NCI-H2227 (cell line): ENCODE data around the gene SNCAIP.

Source experiments
- DNase-seq: peaks from one replicate; lab custom pipeline; 2025; ENCODE audit not compliant: unreplicated experiment; lab: John Stamatoyannopoulos, UW

Gene SNCAIP

GRCh38 chr5:122492675-122493074, 180.6 kb downstream of the SNCAIP start:
- DNase-seq = peak; percentile 3

DNA sequence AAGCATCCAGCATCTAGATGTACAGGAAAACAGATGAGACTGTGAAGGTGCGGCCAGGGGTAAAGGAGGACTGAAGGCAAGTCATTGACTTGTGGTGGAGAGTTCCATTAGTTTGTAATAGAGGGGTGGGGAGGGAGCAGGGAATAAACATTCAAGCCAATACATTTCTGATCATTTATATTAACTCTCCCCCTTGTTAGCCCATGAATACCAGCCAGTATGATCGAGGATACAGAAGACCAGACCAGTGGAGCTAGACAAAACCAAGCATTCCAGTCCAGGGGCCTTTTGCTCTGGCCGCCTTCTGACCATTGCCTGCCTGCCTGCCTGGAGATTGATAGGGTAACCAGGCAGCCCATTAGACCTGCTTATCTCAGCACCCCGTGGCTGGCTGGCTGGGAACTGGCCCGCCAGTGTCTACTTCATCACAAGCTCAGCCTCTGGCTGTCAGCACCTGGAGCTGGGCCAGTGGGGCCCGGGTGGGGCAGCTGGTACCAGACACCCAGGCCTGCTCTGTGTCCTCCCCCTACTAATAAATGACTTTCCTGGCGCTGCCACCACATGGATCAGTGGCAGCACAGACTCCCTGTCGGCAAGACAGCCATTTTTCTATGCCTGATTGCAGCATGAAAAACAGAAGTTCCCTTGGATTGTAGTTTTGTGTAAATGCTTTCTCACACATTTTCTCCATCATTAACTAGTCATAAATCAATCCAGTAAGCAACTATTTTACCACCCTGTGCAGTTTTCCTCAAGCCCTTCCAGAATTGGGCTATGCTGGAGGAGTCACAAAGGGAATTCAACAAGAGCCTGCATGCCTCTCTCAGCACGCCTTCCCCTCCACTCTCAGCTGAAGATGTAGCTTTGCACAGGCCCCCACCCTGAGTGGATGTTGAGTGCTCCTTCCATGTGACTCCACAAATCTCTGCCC, 181.3 kb downstream of the SNCAIP start:
- peak; percentile 42 for DNase-seq

DNA sequence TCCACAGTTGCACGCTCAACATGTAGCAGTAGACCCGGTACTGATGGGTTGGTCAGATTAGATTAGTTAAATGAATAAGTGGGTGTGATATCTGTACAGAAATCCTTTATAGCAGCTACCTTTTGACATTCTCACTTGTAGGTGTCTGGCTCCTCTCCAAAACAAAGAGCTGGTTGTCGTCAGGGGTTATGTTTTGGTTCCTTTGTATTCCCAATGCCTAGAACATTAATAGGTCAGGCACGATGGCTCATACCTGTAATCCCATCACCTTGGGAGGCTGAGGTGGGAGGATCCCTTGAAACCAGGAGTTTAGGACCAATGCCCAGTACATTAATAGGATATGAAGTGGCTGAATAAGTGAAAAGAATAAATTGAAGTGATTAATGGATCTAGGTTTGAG, 182.1 kb downstream of the SNCAIP start:
- no peak for DNase-seq

DNA sequence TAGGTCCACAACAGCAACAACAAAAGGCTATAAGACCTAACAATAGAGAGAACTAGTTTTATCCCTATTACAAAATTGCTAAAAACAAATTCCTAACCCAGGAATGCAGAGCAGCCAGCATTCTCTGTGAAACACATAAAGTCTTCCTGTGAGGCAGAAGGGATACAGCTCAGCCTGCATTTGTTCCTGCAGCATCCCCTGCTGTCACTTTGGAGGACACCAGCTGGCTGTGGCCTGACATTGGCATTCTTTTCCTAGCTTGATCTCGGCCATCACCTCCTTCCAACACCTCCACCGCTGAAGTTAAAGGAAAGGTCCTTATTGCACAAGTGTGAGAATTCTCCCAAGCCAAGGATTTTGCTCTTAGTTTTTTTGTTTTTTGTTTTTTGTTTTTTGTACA, 186.1 kb downstream of the SNCAIP start:
- peak; percentile 12 for DNase-seq

DNA sequence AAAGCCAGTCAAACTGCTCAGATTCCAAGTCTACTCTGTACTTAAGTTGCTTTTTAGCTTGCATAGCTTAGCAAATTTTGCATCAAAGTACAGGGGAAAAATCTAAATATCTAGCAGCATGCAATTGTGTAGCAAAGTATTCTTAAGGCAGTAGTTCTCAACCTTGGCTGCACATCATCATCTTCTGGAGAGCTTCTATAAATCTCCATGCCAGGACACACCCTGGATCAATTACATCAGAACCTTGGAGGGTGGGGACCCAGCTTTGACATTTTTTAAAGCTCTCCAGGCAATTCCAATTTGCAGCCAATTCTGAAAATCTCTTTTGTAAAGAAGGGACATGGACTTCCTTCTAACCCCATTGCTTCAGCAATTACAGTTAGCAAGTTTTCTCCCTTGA, 187.5 kb downstream of the SNCAIP start:
- DNase-seq = no peak

DNA sequence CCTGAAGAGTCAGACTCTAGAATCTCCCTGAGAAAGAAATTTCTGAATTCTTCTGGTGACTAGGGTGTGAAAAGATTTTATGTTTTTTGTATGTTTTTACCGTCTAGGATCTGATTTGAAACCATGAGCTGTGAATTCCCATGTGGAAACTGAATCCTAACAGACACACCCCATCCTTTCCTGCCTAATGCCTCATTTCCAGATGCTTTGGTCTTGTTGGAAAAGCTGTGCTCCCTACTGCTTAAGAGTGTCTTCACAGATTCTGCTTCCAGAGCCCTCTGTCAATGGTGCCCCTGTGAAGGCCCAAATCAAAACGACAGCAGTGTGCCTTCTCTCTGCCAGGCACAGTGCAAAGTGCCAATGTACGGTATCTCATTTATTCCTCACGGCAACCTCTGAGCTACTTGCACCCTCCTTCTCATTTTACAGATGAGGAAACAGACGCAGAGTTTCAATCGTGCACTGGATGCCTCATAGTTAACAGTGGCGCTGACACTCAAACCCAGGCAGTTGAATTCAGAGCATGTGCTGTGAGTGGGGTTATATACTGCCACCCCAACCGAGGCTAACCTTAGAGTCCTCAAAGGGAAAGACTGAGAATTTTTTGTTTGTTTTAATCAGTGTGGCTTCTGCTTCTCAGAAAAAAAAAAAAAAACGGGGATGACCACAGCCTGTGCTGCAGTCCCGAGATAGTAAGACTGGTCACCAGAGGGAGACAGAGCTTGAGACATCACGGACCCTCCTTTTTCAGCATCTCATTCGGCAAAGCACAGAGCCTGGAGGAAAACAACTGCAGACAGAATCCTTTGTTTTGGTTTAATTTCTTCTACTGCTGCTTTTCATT, 188.4 kb downstream of the SNCAIP start:
- peak; percentile 75 for DNase-seq

DNA sequence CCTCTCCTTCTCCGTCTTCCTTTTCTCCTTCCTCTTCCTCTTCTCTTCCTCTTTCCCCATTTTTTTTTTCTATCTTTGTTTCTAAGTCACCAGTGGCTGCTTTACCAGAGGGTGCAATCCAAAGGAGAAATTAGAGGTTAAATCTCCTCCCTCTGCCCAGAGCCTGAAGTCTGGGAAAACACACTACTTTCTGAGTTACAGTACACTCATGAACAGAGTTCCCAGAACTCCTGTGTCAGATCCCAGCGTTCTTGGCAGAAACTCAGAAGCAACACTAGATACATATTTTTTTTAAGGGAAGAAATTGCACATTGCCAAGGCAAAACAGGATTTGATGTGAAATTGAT, 189.0 kb downstream of the SNCAIP start:
- DNase-seq = no peak

DNA sequence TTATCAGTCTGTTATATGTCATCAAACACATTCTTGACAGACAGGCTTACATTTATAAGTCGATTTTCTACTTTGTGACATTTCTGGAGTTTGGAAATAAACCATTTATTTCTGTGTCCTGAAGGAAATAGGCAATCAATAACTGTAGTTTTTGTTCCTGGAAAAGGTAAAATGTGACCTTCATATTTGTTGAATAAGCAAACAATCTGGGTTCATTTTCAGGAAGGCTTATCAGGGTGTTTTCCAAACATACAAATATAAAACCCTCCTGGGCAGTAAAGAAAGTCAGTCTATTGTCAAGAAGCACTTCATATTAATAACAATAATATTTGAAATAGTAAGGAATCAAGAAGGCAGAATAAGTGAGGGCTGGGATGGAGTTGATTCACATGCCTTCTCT, 195.0 kb downstream of the SNCAIP start:
- no peak for DNase-seq

DNA sequence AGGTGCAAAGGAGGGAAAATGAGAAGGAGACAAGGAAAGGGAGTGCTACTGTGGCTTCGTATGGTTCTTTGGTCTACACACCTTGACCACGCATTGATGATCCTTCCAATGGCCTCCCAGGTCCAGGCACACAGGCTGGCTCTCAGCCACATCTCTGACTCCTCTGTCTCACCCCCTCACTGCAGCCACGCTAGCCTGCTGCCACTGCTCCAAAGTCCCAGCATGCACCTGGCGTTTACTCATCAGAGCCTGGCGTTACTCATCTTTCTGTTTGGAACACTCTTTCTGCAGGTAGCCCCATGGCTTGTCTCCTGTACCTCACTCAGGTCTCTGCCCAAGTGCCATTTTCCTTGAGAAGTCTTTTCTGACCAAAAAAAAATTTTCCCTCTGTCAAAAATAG, 195.5 kb downstream of the SNCAIP start:
- no peak for DNase-seq

DNA sequence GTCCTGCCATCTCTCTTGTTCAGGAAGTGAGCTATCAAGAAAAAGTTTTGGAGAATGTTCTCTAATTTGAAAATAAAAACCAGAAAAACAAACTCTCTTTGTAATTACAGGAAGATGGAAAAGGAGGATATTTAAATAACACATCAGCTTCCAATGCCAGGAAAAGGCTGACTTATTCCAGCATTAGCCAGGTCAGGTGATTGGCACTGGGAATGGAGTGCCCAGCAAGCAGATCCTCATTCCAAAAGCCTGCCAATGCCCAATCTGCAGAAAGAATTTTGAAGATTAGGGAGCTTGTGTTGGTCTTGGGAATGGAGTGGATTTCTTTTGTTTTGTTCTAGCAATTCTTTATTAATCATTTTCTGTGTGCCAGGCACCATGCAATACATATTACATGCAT, 196.6 kb downstream of the SNCAIP start:
- DNase-seq = no peak
